DOHH2 (cell line): ENCODE measurements around the gene ARID1B.
A peak's percentile ranks its signal among the peaks of the same experiment; 100 is the strongest.

Source experiments
- H3F3A ChIP-seq: fragments of 200-600 bp; sonication (generic), shearing (Covaris generic); 2 replicates; pipeline ENCODE4 v1.6.0; 2016; ENCODE audit warnings: antibody characterized with exemption, mild to moderate bottlenecking; ENCODE audit not compliant: control insufficient read depth, insufficient read depth
- H3K27ac ChIP-seq: fragments of 200-600 bp; sonication (generic); 2 replicates; pipeline ENCODE4 v1.5.1; 2014; ENCODE audit warnings: low read depth, mild to moderate bottlenecking, low read length, moderate library complexity
- H3K27me3 ChIP-seq: fragments of 200-600 bp; sonication (generic); 2 replicates; pipeline ENCODE4 v1.6.1; 2014; ENCODE audit warnings: mild to moderate bottlenecking, low read length, mixed read lengths; ENCODE audit not compliant: control insufficient read depth
- H3K36me3 ChIP-seq: fragments of 200-600 bp; sonication (generic); 2 replicates; pipeline ENCODE4 v1.6.1; 2014; ENCODE audit warnings: mild to moderate bottlenecking, low read length, moderate library complexity, mixed read lengths; ENCODE audit not compliant: control insufficient read depth
- H3K4me1 ChIP-seq: fragments of 200-600 bp; sonication (generic); 2 replicates; pipeline ENCODE4 v1.6.1; 2014; ENCODE audit warnings: mild to moderate bottlenecking, low read length, mixed read lengths; ENCODE audit not compliant: control insufficient read depth
- H3K4me2 ChIP-seq: fragments of 200-600 bp; sonication (generic); 2 replicates; pipeline ENCODE4 v1.6.0; 2014; ENCODE audit warnings: mild to moderate bottlenecking, low read length, moderate library complexity
- H3K4me3 ChIP-seq: fragments of 200-600 bp; sonication (generic); 2 replicates; pipeline ENCODE4 v1.5.1; 2014; ENCODE audit warnings: mild to moderate bottlenecking, low read length, mixed read lengths
- H3K79me2 ChIP-seq: fragments of 200-600 bp; sonication (generic); 2 replicates; pipeline ENCODE4 v1.6.1; 2014; ENCODE audit warnings: mild to moderate bottlenecking, low read length, mixed read lengths; ENCODE audit not compliant: control insufficient read depth
- H3K9me2 ChIP-seq: fragments of 200-600 bp; sonication (generic); replicated peaks from 2 replicates; pipeline ENCODE4 v1.6.1; 2014; ENCODE audit warnings: mild to moderate bottlenecking, low read length, mixed read lengths; ENCODE audit not compliant: control insufficient read depth
- H3K9me3 ChIP-seq: fragments of 200-600 bp; sonication (generic); 2 replicates; pipeline ENCODE4 v1.6.1; 2014; ENCODE audit warnings: antibody characterized with exemption, low read length, mixed read lengths; ENCODE audit not compliant: control insufficient read depth, insufficient read depth
- H4K20me1 ChIP-seq: fragments of 200-600 bp; sonication (generic); 2 replicates; pipeline ENCODE4 v1.6.0; 2014; ENCODE audit warnings: low read depth, mild to moderate bottlenecking, antibody characterized with exemption, low read length, moderate library complexity; ENCODE audit not compliant: control insufficient read depth, insufficient read depth
- EZH2phosphoT487 ChIP-seq: fragments of 200-600 bp; sonication (generic); IDR thresholded peaks from 2 replicates; pipeline ENCODE4 v1.6.1; 2017; ENCODE audit warnings: borderline replicate concordance, mild to moderate bottlenecking, antibody characterized with exemption, low read length, moderate library complexity, mixed read lengths
- TF ChIP-seq, protein P1 (sequence below): fragments of 200-600 bp; sonication (generic); IDR thresholded peaks from one replicate; pipeline ENCODE4 v1.5.1; 2014; ENCODE audit warnings: antibody characterized with exemption, mild to moderate bottlenecking, low read depth, low read length; ENCODE audit not compliant: poor library complexity, severe bottlenecking

ARID1B gene

DNA sequence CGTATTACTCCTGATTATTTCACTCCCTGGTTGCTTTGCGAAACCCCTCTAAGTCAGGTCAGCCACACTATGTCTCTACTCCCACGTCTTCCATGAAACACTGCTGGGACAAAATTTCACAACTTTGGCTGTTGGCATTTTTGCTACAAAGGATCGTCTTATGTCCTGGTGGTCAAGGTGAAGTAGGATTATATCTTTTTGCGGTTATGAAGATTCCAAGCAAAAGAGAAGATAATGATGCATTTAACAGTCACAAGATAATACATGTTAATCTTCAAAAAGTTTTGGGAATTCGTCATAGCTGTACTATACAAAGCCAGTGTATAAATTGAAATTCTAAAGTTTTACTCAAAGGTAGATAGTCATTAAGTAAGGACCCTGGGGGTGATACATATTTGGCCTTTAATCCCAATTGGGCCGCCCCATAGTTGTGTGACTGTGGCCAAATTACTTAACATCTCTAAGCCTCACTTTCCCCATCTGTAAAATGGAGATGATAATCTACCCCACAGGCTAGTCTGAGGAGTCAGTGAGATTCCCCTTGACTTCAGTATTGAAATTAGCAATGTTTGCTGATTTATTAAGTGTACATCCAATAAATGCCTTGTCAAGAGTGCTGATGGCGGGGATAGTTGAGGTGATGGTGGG is 212.1 kb downstream of the ARID1B start:
- no peaks in the 10 kb centered on the region for H3K27me3 ChIP-seq
- H3K4me2 ChIP-seq, result no peak overlapping the region
- no peaks in the 10 kb centered on the region for H3K9me3 ChIP-seq
- H3F3A ChIP-seq, result peaks cover 13% of the 10 kb centered on the region
- TF ChIP-seq, protein P1, sequence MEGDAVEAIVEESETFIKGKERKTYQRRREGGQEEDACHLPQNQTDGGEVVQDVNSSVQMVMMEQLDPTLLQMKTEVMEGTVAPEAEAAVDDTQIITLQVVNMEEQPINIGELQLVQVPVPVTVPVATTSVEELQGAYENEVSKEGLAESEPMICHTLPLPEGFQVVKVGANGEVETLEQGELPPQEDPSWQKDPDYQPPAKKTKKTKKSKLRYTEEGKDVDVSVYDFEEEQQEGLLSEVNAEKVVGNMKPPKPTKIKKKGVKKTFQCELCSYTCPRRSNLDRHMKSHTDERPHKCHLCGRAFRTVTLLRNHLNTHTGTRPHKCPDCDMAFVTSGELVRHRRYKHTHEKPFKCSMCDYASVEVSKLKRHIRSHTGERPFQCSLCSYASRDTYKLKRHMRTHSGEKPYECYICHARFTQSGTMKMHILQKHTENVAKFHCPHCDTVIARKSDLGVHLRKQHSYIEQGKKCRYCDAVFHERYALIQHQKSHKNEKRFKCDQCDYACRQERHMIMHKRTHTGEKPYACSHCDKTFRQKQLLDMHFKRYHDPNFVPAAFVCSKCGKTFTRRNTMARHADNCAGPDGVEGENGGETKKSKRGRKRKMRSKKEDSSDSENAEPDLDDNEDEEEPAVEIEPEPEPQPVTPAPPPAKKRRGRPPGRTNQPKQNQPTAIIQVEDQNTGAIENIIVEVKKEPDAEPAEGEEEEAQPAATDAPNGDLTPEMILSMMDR, result no peak
- no peak for TF ChIP-seq EZH2phosphoT487
- no peak overlapping the region for H3K27ac ChIP-seq
- no peaks in the 10 kb centered on the region for H3K9me2 ChIP-seq
- H4K20me1 ChIP-seq, result peaks cover 18% of the 10 kb centered on the region
- peaks cover 100% of the 10 kb centered on the region for H3K79me2 ChIP-seq
- H3K36me3 ChIP-seq, result peaks cover 3% of the 10 kb centered on the region; the same call in 1 of the 2 replicates
- no peak overlapping the region for H3K4me3 ChIP-seq
- H3K4me1 ChIP-seq, result peaks cover 89% of the 10 kb centered on the region

DNA sequence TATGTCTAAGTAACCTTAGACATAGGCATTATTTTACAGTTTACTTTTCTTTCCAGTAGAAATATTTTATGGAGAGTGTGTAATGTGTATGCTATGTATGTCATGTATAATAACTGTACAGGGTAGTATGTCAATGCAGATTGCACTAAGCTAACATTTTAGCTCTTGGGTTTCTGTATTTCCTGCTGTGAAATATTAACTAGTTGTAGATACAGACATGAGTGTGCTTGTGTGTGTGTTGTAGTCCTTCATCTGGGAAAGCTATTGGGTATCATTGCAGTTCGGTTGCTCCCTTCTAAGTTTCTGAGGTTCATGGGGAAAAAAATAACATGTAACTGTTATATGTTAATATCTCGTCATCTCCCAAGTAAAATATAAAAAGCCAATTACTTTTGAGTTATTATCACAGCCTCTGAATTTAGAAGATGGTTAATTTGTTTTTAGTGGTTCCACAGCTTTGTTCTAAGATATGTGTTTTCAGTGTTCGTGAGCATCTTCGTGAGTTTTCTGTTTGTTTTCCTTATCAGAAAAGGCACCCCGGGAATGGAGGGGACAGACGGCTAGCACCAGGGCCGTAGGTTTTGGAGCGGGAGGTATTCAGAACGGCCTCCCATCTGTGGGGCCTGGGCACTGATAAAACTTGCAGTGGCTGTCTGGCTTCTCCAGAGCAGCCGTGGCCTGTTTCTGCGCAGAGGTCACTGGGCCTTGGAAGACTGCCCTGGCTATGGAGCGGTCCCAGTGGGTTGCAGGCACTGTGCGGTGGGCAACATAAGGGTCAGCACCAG is 215.0 kb downstream of the ARID1B start:
- H3K27me3 ChIP-seq, result no peaks in the 10 kb centered on the region
- TF ChIP-seq, protein P1, result no peak
- no peak for TF ChIP-seq EZH2phosphoT487
- peaks cover 10% of the 10 kb centered on the region for H3F3A ChIP-seq
- peaks cover 68% of the 10 kb centered on the region for H3K4me1 ChIP-seq
- H3K36me3 ChIP-seq, result peaks cover 3% of the 10 kb centered on the region
- H3K79me2 ChIP-seq, result peaks cover 100% of the 10 kb centered on the region
- no peaks in the 10 kb centered on the region for H3K9me3 ChIP-seq
- H3K4me3 ChIP-seq, result no peak overlapping the region
- no peak overlapping the region for H3K4me2 ChIP-seq
- peaks cover 31% of the 10 kb centered on the region; the same call in 1 of the 2 replicates for H4K20me1 ChIP-seq
- no peak overlapping the region for H3K27ac ChIP-seq
- H3K9me2 ChIP-seq, result no peaks in the 10 kb centered on the region

- Histone ChIP-seq H3K4me2 (peak overlapping the region; percentile 48), H3K27ac (no peak overlapping the region), H3K4me1 (peaks cover 53% of the 10 kb centered on the region), H3K79me2 (peaks cover 98% of the 10 kb centered on the region), H4K20me1 (peaks cover 30% of the 10 kb centered on the region), H3F3A (peaks cover 2% of the 10 kb centered on the region; the same call in 1 of the 2 replicates), H3K9me2 (no peaks in the 10 kb centered on the region), H3K27me3 (no peaks in the 10 kb centered on the region), H3K36me3 (no peaks in the 10 kb centered on the region; the same call in 1 of the 2 replicates), H3K4me3 (peak overlapping the region; percentile 20; the same call in 1 of the 2 replicates), H3K9me3 (no peaks in the 10 kb centered on the region)
- TF ChIP-seq, protein P1, result no peak
- TF ChIP-seq EZH2phosphoT487, result no peak
Observed at GRCh38 chr6:156993713-156994112, 216.5 kb downstream of the ARID1B start.
